Activated T-helper 1 cell treated with anti-CD3 and anti-CD28 coated beads, Interleukin-2, amount 50 U/mL, for 16 hours (primary cell): Measurements from ENCODE around the gene SLC66A1.

ENCODE experiments used
- DNase-seq, 2 donors: peaks; one replicate each; pipeline ENCODE4 v3.0.0-alpha.2; 2020; ENCODE audit warnings: low read depth in 1 of 2, low spot score in 1 of 2

The SLC66A1 gene

DNA sequence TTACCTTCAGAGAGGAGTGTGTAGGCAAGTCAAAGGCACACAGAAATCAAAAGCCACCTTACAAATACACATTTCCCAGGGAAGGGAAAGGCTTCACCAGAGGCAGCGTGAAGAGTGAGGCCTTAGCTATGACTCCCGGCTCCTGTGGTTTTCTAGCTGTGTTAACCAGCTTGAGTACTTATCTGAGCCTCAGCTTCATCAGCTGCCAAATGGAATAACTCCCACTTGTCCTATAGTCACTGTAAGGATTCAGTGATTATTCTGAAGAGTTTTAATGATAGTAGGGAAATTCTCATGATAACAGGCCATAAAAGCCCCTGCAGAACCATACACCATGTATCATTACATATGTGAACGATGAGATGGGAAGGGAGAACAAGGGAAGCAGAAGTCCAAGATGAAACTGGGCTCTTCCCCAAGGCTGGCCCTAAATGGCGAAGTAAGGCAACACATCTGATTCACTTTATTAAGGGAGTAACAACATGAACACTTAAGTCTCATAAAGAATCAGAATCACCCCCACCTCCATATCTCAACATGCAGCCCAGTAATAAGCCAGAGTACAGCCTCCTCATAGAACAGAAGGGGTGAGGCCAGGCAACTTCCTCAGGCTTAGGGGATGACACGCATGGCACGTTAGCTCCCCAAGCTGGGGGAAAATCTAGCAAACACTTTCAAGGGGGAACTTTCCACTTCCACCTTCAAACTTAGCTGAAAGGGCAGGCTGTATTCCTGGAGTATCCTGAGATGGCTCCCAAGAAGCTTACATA lies 63.7 kb downstream of the SLC66A1 start:
- no peak for DNase-seq

- no peak for DNase-seq
Measured at GRCh38 chr1:19376428-19377372, 64.6 kb downstream of the SLC66A1 start.

DNA sequence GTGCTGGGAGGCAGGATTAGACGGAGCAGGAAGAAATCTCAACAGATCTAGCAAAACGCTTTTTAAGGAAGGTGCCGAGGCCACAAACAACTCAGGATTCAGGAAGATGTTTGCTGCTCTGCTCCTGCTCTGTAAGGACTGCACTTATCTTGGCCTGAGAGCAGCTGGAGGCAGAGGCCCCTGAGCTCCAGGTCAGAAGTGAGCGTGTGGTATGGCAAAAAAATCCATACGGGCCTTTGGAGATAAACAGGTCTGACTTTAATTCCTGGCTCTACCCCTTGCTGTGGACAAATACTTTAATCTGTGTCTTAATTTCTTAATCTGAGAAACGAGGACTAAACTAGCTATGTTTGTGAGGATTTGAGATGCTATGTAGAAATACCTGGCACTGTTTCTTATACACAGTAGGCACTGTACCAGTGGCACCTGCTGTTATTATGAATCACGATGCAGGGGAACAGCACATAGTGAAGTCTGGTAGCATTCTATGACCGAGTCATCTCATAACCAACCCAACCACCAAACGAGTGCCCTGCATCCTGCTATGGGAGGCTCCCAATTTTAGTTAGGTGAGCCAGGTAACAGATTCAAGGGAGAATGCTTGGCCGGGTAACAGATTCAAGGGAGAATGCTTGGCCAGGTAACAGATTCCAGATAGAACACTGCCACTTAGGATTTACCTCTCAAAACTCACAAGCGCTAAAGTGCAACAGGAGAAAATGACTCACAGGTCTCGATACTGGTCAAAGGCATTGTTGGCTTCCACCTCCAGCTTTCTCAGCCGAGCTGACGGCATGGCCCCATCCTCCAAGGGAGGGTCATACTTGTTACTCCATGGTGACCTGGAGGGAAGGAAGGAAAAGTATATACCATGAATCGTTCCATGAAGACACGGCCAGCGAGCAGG lies 65.9 kb downstream of the SLC66A1 start:
- DNase-seq, result no peak
